Anterior cingulate cortex (tissue), 58 donors: ENCODE measurements around the gene ZSCAN10.

Experiments used
- DNase-seq, 58 donors: peaks; one replicate each; lab custom pipeline; 2025; lab: John Stamatoyannopoulos, UW

The ZSCAN10 gene

DNA sequence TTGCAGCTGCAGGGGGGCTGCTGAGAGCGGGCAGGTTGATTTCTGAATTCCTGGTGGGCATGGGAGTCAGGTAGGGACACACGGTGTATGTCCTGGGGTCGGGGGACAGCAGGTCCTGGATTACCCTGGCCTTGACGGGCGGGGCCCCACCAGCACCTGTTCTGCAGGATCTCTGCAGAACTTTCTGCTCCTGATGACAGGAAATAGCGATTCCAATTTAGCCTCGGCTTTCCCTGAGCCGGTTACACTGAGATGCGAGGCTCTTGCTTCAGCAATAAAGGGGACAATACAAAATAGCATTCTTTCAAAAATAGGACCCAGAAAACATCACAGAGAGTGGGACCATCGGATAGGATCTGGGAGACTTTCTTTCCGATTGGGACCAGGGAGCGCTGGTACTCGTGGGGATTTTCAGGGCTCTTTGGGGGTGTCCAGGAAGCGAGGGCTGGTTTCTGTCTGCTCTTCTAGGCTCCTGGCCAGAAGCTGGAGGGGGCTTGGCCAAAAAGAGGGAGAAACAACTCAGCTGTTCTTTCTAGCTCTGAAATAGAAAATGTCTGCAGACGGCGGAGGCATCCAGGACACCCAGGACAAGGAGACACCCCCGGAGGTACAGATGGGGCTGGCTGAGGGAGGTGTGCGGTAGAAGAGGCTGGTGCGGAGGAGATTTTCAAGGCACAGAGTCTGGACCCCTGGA is 13.9 kb upstream of the ZSCAN10 start:
- peak in 11 of 58 donors; percentile 9 to 34 (median 14) for DNase-seq

DNA sequence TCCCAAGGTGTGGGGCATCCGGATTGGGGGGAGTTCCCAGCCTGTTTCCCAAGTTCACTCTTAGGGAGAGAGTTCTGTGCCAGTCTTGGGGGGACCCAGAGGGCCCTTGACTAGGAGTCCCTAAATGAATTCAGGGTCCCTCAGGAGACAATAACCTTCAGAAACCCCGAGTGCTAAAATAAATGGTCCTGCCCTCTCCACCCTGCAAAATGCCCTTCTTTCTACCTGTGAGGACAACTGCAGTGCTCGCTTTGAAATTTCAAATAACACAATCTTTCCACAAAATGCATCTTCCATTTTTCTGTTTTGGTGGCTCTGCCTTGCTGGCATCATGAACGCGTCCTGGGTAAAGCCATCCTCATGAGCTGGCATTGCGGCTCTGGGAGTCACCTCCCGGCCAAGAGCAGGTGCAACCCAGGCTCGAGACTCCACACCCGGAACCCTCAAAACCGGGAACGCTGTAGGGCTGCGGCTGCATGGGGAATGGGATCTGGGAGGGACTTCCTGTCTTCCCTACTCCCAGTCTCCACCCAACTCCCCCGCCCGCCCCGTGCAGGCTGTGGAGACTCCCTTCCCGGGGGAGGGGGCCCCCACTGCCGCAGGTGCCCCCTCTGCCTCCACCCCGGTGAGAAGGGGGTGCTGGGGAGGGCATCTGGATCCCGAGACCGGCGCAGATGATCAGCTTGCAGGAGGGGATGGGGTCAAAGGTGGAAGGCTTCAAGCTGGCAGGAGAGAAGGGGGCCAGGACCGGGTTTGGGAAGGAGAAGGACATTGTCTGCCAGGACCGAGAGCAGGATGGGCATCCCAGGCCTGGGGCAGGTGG is 13.2 kb upstream of the ZSCAN10 start, which contains the start of gene ZNF205:
Gene ZNF205, plus strand, starts transcription at position 529 of the 823 bp plus-strand sequence. CDS start 845 bp downstream, outside the sequence.
- DNase-seq = peak in 57 of 58 donors; percentile 6 to 87 (median 65)

DNA sequence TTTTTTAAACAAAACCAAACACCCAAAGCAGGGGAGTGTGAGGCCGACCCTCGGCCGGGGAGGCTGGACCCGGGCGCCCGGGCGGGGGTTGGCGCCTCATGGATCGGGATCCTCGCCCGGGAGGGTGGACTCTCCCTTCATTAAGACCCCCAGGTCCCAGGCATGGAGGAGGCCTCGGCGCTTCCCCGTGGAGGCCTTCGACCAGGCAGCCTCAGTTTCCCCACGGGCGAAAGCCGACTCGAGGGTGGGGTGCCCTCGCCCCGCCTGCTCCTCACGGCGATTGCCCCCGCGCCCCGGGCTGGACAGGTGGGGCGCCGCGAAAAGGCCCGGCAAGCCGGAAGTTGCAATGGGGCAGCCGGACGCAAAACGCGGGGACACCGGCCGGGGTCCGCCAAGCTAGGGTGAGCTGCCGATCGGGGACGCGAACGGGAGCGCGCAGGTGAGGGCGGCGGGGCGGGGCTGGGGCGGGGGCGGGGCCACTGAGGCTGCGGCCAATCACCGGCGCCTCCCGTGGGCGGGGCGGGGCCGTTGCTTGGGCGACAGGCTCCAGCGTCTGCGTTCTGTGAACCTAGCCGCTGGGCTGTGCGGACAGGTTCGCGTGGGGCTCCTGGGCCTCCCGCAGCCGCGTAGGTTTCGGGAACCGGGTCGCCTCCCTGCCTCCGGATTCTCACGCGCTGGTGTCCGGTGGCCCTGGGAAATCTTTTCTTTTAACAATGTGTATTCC is 7.3 kb upstream of the ZSCAN10 start:
- peak; percentile 31 to 95 (median 85) for DNase-seq

DNA sequence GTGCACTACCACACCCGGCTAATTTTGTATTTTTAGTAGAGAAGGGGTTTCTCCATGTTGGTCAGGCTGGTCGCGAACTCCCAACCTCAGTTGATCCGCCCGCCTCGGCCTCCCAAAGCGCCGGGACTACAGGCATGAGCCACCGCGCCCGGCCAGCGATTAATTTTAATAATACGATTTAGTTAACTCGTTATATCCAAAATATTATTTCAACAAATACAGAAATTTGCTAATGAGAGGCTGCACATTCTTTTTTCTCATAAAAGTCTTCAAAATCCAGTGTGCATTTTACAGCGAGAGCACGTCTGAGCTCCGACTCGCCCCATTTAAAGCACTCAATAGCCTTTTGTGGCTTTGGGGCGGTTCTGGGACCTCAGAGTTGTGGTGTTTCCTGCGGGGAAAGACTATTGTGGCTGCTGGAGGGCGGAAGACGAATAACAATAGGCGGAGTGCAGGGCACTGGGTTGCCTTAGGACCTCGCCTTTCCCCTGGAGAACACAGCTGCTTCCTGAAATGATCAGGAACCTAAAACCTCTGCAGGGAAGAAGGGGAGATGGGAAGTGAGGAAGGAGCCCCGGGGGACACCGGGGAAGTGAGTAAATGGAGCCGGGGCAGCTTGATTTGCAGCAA is 2.9 kb upstream of the ZSCAN10 start:
- no peak for DNase-seq

DNA sequence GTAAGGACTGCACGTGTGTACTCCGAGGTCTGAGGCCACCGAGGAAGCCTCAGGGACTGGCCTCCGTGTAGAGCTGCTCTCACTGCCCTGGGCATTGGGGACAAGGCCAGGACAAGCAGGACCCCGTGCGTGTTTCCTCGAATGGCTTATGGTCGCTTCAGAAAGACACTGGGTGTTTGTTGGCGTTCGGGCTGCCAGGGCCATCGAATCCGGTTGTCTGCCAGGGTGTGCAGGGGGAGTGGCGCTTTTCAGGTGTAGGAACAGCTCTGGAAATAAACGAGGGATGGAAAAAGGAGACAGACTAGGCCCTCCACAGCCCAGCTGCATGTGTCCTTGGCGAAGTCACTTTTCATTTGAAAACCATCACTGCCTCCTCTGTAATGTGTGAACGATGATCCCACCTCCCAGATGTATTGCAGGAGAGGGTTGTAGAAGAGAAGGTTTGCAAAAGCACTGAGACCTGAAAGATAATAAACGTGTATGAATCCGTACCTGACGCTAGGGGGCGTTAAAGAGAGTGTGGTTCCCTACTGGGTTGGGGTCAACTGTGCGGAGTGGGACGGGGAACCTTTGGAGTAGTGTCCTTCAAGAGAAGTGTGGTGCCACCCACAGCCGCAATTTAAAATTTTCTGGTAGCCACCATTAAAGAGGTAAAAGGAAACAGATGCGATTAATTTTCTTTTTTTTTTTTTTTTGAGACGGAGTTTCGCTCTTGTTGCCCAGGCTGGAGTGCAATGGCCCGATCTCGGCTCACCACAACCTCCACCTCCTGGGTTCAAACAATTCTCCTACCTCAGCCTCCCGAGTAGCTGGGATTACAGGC is 2.1 kb upstream of the ZSCAN10 start:
- DNase-seq = no peak

DNA sequence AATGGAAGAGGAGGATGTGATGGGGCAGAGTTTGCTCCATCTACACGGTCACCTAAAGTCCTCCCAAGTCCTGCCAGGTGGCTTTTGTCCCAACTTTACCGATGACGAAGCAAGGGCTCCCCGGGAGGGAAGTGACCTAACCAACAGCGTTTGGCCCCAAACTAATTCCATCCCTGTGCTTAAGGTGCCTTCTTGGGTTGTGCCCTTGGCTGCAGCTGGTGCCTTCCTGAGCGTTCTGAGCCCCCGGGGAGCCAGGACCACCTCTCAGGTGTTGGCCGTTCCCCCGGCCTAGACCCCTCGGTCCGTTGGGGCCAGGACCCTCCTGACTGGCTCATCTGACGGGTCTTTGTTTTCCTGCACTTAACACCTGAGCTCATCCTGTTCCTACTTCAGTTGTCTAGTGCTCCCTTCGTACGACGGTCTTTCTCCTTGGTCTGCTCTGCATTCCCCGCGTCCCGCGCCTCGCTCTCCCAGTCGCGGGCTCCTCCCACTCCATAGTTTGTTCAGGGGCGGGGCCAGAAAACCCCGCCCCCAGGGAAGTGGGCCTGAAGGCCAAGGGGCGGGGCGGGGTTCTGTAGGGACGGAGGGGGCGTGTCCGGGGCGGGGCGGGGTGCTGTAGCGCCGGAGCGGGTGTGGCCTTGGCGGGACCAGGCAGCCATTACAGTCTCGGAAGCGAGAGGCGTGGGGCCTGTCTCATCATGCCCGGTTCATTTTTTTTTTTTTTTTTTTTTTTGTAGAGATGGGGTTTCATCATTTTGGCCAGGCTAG is 822 bp upstream of the ZSCAN10 start:
- DNase-seq = peak in 42 of 58 donors; percentile 5 to 66 (median 32)

DNA sequence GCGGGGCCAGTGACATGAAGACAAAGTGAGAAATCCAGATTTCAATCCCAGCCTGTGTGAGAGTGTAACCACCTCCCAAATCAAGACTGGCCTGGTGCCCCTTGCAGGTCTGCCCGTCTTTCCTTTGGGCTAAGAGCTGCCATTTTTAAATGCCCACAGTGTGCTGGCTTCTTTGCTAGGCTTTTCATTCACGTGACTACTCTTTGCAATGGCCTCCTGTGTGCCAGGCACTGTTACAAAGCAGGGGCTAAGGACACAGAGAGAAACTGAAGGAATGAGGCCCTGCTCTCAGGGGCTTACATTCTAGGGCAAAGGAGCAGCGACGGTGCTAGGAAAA is 269 bp upstream of the ZSCAN10 start:
- DNase-seq = no peak

DNA sequence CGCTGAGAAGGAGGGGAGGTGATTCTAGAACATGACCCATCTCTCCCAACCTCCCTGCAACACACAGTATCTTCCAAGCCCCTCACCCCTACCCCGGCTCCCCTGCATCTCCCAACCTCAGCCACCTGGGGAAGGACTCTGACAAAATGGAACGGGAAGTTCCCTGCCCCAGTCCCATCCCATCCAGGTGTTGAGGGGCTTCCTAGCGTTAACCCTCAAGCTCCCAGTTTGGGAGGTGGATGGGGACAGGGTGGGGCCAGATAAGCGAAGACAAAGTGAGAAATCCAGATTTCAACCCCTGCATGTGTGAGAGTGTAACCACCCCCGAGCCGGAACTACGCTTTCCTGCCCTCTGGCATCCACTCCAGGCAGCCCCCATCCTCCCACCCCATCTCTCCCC is 1.8 kb downstream of the ZSCAN10 start:
- DNase-seq = no peak

DNA sequence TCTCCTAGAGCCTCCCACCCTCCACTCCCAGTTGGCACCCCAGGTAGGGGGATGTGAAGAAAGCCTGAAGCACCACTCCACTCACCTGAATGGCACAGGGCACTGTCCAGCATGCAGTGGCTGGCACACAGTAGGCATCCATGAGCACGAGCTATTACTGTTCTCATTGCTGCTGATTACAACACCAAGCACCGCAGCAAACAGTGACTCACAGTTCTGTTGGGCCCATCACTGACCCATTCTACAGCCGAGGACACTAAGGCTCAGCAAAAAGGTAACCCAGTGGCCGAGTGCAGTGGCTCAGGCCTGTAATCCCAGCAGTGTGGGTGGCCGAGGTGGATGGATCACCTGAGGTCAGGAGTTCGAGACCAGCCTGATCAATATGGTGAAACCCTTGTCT is 2.7 kb downstream of the ZSCAN10 start:
- DNase-seq = no peak

DNA sequence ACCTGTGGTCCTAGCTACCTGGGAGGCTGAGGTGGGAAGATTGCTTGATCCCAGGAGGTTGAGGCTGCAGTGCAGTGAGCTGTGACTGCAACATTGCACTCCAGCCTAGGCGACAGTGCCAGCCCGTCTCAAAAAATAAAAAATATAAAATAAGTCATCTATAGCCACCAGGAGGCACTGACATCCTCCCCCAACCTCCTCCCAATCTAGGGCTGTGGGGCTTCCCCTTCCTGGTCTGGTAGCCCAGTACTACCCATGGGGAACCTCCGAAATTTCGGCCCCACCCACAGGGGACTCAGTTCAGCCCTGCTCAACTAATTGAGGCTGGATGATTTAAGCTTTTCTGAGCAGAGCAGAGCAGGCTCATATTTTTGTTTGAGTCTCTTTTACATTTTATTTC is 3.2 kb downstream of the ZSCAN10 start:
- DNase-seq = no peak

DNA sequence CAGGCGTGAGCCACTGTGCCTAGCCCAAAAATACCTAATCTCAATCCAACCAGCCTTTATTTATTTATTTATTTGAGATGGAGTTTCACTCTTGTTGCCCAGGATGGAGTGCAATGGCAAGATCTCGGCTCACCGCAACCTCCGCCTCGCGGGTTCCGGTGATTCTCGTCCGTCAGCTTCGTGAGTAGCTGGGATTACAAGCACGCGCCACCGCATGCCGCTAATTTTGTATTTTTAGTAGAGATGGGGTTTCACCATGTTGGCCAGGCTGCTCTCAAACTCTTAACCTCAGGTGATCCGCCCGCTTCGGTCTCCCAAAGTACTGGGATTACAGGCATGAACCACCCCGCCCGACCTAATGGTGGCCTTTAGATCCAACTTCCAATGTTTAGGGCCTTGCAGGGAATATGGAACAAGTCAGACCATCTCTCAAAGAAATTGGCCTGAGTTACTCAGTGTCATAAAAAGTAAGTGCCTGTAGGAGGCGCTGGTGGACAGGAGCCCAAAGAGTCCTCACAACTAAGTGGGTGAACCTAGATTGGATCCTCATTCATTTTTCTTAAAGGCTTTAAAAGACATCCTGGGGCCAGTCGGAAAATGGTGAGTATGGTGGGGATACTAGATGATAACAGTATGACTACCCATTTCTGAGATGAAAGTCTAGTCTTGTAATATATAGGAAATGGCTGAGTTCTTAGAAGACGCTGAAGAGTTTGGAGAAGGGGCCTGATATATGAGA is 4.6 kb downstream of the ZSCAN10 start:
- DNase-seq = no peak

DNA sequence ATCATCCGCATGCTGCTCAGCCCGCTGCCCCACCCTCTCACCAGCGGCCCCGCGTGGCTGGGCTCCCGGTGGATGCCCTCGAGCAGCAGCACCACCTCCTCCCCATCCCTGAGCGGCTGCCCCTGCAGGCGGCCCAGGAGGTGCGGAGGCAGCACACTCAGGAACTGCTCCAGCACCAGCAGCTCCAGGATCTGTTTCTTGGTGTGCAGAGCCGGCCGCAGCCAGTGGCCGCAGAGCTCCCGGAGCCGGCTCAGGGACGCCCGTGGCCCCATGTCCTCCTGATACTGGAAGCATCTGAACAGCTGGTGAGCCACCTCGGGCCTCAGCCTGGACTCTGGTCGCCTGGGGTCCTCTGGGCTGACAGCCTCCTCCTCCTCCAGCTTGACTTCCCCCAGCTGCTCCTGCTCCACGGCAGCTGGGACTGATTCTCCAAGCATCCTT is 6.6 kb downstream of the ZSCAN10 start:
- DNase-seq = peak in 1 of 58 donors; percentile 7

DNA sequence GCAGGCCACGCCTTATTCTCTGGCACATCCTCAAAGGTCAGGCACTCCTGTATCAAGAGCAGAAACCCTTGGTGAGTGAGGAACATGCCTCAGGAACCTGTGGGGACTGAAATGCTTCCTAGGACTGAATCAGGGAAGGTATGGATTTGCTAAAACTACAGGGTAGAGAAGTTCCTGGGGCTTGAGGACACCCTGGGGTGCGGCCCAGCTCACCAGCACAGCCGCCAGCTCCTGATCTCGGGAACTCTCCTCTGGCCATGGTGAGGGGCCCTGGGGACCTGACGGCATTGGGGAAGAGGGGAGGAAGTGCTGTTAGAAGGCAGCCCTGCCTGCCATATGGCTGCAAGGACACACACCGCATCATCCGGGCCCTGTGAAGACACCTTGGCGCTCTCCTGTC is 7.5 kb downstream of the ZSCAN10 start:
- DNase-seq = no peak

DNA sequence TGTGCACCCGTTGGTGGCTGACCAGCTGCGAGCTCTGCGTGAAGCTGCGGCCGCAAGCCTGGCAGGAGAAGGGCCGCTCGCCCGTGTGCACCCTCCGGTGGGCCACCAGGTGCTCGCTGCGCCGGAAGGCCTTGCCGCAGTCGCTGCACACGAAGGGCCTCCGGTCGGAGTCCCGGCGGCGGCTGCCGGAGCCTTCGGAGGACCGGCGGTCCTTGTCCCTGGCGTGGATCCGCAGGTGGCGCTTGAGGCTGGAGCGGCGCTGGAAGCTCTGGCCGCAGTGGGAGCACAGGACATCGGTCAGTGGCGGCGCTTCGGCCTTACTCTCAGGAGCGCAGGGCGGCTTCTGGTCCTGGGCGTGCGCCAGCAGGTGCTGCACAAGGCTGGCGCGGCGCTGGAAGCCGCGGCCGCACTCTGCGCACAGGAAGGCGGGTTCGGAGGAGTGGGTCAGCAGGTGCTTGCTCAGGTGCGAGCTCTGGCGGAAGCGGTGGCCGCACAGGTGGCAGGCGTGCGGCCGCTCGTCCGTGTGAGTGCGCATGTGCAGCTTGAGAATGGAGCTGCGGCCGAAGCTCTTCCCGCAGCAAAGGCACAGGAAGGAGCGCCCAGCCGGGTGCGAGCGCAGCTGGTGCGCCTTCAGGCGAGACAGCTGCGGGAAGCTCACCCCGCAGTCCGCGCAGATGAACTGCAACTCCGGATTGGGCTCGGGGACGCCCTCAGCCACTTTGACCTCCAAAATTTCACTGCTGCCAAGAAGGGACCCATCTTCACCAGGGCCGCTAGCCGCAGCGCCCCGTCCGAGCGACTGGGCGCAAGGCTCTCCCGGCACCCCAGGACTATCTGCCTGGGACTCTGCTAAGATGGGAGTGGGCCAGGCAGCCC is 9.1 kb downstream of the ZSCAN10 start:
- DNase-seq = no peak

DNA sequence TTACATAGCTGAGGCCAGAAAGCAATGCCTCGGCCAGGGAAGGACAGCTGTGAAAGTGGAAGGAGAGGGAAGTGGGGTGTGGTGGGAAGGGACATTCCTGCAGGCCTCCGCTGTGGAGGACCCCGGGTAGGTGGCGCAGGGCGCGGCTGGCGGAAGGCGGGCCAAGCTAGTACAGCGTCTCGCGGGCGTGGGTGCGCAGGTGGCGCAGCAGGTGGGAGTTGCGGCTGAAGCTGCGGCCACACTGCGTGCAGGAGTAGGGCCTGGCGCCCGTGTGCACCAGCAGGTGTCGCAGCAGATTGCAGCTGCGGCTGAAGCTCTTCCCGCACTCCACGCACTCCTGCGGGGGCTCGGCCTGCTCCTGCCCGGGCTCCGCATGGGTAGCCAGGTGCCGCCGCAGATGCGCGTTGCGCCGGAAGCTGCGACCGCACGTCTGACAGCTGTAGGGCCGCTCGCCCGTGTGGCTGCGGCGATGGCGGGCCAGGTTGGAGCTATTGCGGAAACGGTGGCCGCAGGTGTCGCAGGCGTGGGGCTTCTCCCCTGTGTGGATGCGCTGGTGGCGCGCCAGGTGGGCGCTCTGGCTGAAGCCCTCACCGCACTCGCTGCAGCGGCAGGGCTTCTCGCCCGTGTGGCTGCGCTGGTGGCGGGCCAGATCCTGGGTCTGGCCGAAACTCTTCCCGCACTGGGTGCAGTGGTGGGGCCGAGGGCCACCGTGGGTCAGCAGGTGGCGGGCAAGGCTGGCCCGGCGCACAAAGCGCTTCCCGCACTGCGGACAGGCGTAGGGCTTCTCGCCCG is 10.0 kb downstream of the ZSCAN10 start:
- DNase-seq = no peak

DNA sequence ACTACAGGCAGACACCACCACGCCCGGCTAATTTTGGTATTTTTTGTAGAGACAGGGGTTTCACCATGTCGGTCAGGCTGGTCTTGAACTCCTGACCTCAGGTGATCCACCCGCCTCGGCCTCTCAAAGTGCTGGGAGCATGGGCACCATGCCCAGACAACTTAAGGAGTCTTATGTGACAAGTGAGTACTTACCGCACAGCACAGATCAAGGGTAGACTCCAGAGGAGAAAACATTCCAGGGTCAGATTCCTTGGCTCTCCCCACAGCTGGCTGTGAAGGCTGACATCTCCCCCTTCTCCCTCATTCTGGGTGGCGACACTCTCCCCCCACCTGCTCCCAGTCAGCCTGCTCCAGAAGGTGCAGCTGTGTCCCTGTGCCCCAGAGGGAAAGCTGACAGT is 10.6 kb downstream of the ZSCAN10 start:
- DNase-seq = no peak
